ENCODE data around the gene WWC2.

WWC2 gene

DNA sequence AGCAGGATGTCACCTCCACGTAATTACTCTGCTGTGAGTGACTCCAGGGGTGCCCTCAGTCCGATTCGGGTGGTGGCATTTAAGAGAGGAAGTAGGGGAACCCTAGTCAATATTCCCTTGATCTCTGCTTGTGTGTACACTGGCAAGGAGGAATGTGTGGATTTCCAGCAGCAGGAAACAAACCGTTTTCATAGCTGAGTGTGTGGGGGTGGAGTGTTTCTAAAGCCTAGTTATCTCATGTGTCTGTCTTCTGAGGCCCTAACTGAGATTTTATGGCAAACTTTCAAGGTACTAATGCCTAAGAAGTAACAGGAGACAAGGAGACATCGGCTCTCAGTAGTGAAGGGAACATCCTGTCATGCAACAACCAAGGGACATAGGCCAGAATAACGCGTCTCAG lies 229.8 kb downstream of the WWC2 start:
- no peak for DNase-seq (ENCODE audit: low read depth, low spot score)

DNA sequence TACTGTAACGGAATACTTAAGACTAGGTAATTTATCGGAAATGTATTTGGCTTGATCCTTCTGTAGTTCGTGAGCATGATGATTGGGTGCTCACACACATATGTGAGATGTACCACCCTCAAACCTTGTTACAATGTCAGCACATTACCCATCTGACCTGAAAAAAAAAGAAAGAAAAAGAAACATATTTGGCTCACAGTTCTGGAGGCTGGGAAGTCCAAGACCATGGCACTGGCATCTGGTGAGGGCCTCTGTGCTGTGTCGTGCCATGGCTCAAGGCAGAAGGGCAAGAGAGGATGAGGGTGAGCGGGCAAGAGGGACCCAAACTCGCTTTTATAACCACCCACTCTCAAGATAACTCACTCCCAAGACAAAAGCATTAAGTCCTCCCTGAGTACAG lies 230.2 kb downstream of the WWC2 start:
- DNase-seq (ENCODE audit: low read depth, low spot score), result no peak

DNA sequence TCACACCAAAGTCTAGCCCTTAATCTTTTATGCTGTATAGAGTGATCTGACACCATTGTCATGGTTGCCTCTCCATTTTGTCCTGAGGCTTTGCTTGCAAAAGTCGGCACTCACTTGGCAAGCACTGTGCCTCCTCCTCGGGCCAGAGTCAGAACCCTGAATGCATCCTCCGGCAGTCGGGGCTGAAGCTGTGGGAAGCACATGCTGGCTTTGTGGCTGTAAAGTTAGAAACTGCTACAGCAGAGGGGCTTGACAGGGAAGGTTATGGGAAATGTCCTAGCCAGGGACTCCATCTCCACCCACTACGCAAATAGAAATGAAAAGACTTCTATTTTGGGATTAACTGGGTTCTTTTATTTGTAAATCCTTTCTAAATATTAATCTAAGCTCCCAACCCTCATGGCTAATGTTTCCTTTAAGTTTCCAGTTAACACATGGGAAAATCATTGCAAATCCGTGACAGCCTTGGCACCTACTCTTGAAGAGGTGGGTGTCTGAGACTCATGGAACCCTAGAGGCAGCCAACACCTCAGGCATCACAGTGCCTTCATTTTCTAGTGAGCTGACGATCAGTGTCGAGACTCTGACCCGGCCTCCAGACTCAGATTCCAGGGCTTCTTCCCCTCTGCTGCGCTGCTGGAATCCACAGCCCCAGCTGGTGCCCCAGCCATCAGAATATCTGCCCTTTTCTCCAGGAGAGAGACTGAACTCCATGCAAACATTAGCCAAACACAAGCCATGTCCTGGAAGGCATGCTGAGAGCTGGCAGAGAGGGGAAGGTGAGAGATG lies 231.1 kb downstream of the WWC2 start:
- no peak for DNase-seq (ENCODE audit: low read depth, low spot score)

GRCh38 chr4:183330841-183331240 lies 231.8 kb downstream of the WWC2 start:
- no peak for DNase-seq (ENCODE audit: low read depth, low spot score)

- no peak for DNase-seq (ENCODE audit: low read depth, low spot score)
These were observed 233.4 kb downstream of the WWC2 start for GRCh38 chr4:183332447-183332846.

DNA sequence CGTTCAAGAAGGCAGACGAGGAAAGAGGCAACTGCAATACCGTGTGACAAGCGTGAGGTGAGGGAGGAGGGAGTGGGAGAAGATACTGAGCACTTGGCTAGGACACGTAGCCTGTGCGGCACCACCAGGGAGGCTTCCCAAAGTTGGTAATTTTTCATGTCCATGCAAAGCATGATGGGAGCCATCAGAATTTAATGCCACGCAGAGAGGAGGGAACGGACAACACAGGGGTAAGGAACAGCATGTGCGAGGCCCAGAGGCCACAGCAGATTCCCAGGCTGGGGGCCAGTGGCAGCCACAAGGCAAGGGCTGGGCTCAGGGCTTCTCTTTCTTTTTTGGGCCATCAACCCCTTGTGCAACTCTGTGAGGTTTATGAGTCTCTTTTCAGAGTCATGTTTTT lies 234.1 kb downstream of the WWC2 start:
- no peak for DNase-seq (ENCODE audit: low read depth, low spot score)

- DNase-seq (ENCODE audit: low read depth, low spot score), result no peak
These were observed 234.9 kb downstream of the WWC2 start for GRCh38 chr4:183333983-183334382.

DNA sequence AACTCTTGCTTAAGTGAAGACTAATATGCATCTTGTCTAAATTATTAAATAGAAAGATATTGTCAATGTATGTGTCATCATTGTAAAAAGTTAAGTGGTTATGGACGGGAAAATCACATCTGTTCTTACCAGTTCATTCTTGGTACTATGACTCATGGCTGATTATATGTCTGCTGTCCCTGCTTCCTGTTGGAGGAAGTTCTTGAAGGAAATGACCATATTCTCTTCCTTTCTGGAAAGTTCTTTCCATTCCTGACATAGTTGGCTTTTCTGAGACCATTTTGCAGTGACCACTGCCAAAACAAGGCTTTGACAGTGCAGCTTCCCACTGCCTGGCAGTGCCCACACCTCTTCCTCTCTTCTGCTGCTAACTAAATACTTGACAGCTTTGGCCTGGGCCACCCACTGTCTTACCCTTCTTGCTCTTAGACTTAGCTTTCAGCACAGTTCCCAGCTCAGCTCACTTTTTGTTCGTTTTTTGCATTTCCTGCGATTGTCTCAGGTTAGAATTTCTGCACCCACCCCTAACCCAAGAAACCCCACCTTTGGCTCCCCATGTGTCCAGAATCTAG lies 236.4 kb downstream of the WWC2 start:
- no peak for DNase-seq (ENCODE audit: low read depth, low spot score)

DNA sequence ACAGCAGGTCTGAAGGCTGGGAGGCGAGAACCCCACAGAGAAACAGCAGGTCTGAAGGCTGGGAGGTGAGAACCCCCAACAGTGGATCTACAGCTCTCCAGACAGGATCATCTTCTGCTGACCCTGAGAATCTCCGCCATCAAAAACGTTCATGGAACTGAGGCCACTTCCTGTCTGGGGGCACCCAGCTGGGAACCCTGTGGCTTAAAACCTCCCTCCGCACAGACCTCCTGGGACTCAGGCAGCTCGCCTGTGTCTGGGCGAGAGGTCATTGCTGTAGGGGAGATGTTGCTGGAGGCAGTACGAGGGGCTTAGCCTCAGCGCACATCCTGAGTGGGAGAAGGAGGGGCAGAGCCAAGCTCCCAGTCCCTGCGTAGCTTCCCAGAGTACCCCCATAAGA lies 238.3 kb downstream of the WWC2 start:
- DNase-seq (ENCODE audit: low read depth, low spot score), result no peak

DNA sequence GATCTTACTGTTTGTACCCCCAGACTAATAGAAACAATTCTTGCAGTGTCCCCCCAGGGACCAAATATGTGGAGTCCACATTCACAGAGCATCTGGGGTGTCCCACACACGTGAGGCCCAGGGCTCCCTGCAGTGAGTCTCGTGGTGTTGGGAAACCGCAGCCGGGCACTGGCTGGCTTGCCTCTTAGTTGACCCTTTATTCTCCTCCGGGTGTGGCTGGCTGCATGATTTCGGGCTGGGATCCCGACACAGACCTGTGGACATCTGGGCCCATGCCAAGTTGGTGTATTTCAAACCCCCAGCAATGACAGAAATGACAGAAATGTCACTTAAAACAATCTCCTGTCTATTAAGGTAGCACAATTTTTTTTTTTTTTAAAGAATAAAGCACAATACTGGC lies 238.8 kb downstream of the WWC2 start:
- no peak for DNase-seq (ENCODE audit: low read depth, low spot score)

DNA sequence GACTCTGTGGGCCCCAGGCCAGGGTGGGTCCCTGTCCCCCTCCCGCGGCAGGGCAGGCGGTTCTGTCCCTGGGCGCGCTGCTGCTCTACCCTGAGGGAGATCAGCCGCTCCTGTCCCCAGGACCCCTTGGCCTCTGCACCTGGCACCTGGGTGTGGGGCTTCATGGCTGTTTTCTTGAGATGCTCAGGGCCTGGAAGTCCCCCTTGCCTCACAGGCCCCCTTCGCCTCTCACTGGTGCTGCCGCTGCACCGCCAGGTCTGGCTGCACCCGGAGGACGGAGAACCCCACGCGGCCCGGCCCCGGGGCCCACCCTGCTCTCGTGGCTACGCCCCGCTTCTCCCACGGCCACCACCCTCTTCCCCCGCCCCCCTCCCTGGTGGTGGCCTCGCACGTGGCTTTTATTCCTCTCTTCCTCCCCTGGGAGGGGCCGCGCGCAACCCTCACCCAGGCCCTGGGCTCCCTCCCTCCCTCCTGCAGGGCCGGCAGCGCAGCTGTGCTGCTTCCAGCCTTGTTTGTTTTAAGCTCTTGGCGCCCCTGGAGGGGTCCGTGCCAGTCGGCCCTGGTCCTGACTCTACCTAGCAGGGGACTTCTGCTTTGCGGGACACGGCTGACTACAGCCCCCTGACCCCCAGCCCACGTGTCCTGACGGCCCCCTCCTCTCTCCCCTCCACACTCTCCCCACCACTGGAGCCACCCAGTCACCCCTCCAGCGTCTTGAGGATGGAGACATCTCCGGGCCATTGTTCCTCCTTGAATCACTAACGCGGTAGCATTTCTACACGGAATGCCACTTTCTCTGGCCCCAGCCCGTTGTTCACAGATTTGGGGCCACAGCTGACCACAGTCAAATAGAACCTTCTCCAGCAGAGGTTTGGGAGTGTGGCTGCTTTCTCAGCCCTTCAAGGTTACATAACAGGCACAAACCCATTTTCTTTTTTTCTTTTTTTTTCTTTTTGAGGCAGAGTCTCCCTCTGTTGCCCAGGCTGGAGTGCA lies 243.8 kb downstream of the WWC2 start:
- DNase-seq (ENCODE audit: low read depth, low spot score), result no peak

DNA sequence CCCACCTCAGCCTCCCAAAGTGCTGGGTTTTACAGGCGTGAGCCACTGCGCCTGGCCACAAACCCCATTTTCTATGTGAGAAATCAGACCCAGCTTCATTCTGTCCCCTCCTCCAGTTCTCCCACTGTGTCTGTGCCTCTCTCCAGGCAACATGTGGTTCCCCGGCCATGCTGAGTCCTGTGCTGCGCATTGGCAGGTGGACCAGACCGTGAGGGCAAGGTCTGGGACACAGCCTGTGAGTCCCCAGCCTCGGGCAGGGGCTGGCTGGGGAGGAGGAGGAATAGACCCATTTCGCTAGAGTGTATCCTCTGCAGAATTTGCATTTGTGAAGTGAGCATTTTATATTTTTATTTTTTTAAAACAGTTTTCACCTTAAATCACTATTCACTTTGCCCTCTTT lies 244.7 kb downstream of the WWC2 start:
- no peak for DNase-seq (ENCODE audit: low read depth, low spot score)

- no peak for DNase-seq (ENCODE audit: low read depth, low spot score)
These were observed 245.6 kb downstream of the WWC2 start for GRCh38 chr4:183344523-183345255.

DNA sequence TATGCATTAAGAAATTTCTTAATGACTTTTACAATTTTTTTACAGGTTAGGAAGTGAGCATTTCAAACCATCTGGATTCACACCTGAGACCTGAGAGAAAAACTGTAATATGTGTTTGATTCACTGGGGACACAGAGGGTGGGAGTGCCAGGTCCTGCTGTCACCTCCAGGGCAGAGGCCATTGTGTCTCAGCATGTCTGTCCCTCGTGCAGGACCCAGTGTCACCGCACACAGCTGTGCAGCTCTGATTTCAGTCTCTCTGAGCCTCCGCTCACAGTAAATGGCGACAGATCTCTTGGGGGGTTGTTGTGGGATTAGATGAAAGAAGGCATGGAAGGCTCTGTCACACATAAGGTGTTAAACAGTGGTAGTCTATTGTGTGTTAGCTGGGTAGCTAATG lies 246.2 kb downstream of the WWC2 start:
- DNase-seq (ENCODE audit: low read depth, low spot score), result no peak

GRCh38 chr4:183347146-183347545 lies 248.1 kb downstream of the WWC2 start:
- no peak for DNase-seq (ENCODE audit: low read depth, low spot score)

- no peak for DNase-seq (ENCODE audit: low read depth, low spot score)
These were observed 248.5 kb downstream of the WWC2 start for GRCh38 chr4:183347566-183347965.

DNA sequence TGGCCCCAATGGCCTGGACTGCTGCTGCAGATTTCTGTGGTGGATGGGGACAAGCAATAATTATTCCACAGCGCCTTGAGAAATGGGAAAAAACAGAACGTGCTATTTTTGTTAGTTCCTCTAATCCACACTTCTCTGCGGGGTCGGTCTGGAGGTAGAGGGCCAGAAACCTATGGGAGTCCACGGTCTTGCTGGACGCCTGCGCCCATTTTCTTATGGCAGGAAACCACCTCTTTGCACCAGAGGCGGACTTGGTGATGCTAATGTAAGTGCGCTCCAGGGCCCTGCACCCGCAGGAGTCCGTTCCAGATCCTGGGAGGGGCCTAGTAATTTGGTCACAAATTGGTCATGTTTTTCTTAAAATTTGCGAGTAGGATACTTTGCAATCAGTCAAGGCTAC lies 249.1 kb downstream of the WWC2 start:
- no peak for DNase-seq (ENCODE audit: low read depth, low spot score)

GRCh38 chr4:183348706-183349659 lies 249.9 kb downstream of the WWC2 start:
- DNase-seq (ENCODE audit: low read depth, low spot score), result no peak

DNA sequence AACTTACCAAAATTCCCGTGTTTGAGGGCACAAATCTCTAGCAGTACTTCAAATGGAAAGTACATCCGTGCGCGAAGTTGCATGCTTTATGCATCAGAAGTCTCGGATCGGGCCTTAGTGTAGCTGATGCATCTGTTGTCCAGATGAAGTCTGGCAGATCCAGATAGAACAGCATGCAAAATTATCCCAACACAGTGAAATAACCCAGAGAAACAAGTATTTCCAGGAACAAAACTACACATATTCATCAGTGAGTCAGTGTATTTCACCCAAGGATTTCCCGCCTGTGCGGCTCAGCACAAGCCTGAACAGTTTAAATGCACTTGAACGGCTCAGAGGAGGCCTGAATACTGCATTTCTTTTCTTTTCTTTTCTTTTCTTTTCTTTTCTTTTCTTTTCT lies 250.6 kb downstream of the WWC2 start:
- no peak for DNase-seq (ENCODE audit: low read depth, low spot score)

DNA sequence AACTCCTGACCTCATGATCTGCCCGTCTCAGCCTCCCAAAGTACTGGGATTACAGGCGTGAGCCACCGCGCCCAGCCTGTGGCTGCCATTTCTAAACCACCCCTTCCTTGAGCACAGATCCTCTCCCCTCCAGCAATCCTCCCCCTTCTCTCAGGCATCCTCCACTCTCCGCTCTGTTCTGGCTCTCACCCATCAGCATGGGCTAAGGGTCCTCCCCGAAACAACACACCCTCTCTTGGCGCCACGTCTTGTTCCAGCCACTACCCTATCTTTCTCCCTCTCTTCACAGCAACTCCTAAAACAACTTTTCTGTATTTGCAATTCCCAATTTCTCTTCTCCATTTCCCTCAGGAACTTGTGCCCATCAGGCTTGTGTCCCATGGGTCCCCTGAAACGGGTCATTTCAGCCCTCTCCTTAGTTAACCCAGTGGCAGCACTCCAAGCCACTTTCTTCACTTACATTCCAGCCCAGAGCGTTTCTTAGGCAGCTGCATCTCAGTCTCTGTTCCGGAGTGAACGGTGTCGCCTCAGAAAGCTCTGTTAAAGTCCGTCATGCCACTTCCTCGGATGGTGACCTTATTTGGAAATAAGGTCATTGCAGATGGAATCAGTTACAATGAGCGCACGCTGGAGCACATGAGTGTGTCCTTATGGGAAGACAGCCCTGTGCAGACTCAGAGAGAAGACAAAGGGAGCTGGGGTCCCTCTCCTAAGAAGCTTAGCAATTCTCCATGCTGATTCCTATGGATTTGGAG lies 251.4 kb downstream of the WWC2 start:
- DNase-seq (ENCODE audit: low read depth, low spot score), result no peak
